CD4-positive, alpha-beta T cell treated with Interleukin-10 for 1 hour (primary cell): ENCODE data around the gene TBCD.

Experiments used
- DNase-seq: peaks from one replicate; pipeline ENCODE4 v3.0.0-alpha.2; 2020

The TBCD gene

GRCh38 chr17:82872591-82873520 is 121.0 kb downstream of the TBCD start:
- no peak for DNase-seq

GRCh38 chr17:82873521-82873920 is 121.7 kb downstream of the TBCD start:
- no peak for DNase-seq

GRCh38 chr17:82874011-82874835 is 122.4 kb downstream of the TBCD start:
- no peak for DNase-seq

- DNase-seq: no peak
These were observed 123.6 kb downstream of the TBCD start for GRCh38 chr17:82875407-82875856.

GRCh38 chr17:82876149-82876548 is 124.3 kb downstream of the TBCD start:
- no peak for DNase-seq

- no peak for DNase-seq
These were observed 124.9 kb downstream of the TBCD start for GRCh38 chr17:82876602-82877379.

GRCh38 chr17:82878527-82878926 is 126.7 kb downstream of the TBCD start:
- DNase-seq: no peak

- DNase-seq: no peak
These were observed 127.4 kb downstream of the TBCD start for GRCh38 chr17:82879241-82879640.

GRCh38 chr17:82880620-82881323 is 128.9 kb downstream of the TBCD start:
- DNase-seq: no peak

GRCh38 chr17:82881324-82881823 is 129.5 kb downstream of the TBCD start:
- DNase-seq: no peak

- no peak for DNase-seq
These were observed 130.2 kb downstream of the TBCD start for GRCh38 chr17:82881900-82882714.

GRCh38 chr17:82882715-82883418 is 131.0 kb downstream of the TBCD start:
- peak; percentile 86 for DNase-seq

- DNase-seq: no peak
These were observed 131.7 kb downstream of the TBCD start for GRCh38 chr17:82883419-82884031.

GRCh38 chr17:82884341-82884969 is 132.6 kb downstream of the TBCD start:
- peak; percentile 20 for DNase-seq

- DNase-seq: peak; percentile 60
These were observed 133.1 kb downstream of the TBCD start for GRCh38 chr17:82884970-82885353.

- no peak for DNase-seq
These were observed 135.6 kb downstream of the TBCD start for GRCh38 chr17:82887255-82888164.

- no peak for DNase-seq
These were observed 137.0 kb downstream of the TBCD start for GRCh38 chr17:82888583-82889495.
